Ovary (tissue), 3 donors: ENCODE results near the gene TUSC2.

Source experiments
- CTCF ChIP-seq, 3 donors: fragments of 450-650 bp in 2 of 3; fragments of 200-600 bp in 1 of 3; IDR thresholded peaks; one replicate each; pipeline versions ENCODE4 v1.5.1 to v1.8.0; 2016 to 2022; ENCODE audit warnings: antibody characterized with exemption in 3 of 3, mild to moderate bottlenecking in 1 of 3
- EP300 ChIP-seq: sonication (generic); formaldehyde crosslinking; IDR thresholded peaks from one replicate; pipeline ENCODE4 v1.6.1; 2017; ENCODE audit warnings: antibody characterized with exemption
- POLR2A ChIP-seq: fragments of 450-650 bp; IDR thresholded peaks from one replicate; pipeline ENCODE4 v1.6.1; 2017; ENCODE audit warnings: antibody characterized with exemption, mild to moderate bottlenecking, moderate library complexity
- donor health status: DM: no; HTN: no; CAD: no.

GRCh38 chr3:50371133-50371685 lies 43.2 kb upstream of the TUSC2 start:
- TF ChIP-seq POLR2A (no peak), CTCF (IDR thresholded peaks at IDR 0.05) (no peak), EP300 (no peak)
